ENCODE data around the gene DBX1. TPM values are rescaled to one million over a fixed set of nuclear protein-coding genes. Genes with fewer than 3 reads are reported as not detected.
A peak's percentile ranks its signal among the peaks of the same experiment; 100 is the strongest.

Gene DBX1
- total RNA-seq, 2 donors from 2014 or later: not detected

GRCh38 chr11:20162824-20163782 lies 2.8 kb upstream of the DBX1 start:
- no peak for DNase-seq
- intact Hi-C loops (cut with DNase I, micrococcal nuclease): no loop called here
- ATAC-seq: no peak

DNA sequence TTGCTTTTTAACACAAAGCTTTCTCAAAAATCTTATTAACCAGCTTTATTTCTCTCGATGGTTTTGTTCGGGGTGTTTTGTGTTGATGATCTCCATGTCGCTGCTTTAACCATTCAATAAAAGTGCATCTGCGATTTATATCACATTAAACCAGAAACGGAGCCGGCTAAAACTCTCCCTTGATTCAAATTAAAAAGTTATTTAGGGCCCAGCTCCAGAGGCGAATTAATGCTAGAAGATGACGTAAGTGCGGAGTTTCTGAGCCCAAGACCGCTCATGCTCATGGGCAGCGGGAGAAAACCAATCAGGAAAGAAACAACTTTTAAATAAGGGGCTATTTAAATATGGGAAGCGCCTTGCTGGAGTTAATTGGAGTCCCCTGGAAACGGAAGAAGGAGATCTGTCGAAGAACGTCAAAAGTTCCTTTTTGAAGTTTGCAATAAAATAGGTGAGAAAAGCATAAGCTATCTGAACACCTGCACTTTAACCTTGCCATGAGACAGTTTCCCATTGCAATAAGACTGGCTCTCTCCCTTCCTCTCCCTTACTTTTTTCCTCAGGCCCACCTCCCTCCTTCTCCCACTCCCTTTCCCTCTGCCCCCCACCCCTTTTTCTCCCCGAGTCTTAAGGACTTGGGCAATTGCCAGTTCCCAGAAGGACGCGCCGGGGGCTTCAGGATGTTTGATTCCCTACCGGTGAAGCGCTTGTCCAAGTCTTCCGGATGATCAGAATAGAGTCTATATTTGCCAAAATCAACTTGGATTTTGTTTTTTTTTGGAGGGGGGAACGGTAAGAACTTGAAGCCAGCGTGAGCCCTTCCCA lies 1.9 kb upstream of the DBX1 start:
- DNase-seq (no peak), ATAC-seq (no peak)
- intact Hi-C loops (cut with DNase I, micrococcal nuclease): no loop called here

- intact Hi-C loops (cut with DNase I, micrococcal nuclease): no loop called here
- DNase-seq: no peak
- ATAC-seq: no peak
These were observed 1.1 kb upstream of the DBX1 start for GRCh38 chr11:20161230-20161918.

DNA sequence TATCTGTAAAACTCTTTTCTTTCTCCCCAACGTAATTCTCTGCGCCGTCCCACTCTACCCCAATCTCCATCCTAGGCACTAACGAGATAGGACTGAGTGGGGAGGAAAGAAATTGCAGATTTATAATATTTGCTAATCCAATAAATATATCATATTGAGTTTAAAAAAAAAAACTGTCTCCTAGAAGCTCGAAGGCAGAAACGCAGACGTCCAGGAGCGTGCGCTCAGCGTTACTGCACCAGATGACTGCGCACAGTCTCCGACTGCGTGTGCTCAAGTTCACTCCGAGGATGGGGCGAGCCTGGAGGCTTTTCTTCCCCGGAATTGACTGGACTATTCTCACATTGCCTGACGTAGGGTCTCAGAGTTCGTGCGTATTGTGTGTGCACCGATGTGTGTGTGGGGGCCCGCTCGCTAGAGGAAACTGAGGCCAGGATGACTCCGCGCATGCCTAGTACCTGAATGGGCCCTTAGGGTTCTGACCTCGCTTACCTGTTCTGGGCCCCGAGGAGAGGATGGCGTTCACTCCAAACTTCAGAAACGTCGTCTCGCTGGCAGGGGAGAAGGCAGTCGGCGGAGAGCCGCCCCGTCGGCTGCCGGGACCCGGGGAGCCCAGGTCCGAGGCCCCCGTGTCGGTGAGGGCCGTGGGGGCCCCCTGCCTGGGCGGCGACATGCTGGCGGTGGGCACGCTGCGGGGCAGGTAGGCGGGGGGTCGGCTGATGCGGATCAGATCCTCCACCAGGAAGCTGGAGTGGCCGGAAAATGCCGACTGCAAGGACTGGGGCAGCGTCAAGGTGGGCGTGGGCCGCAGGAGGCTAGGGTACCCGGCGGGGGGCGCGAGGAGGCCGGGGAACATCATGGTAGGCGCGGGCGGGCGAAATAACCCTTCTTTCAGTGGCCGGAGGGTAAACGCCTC lies 551 bp downstream of the DBX1 start:
- intact Hi-C loops (cut with DNase I, micrococcal nuclease): no loop called here
- ATAC-seq: no peak
- no peak for DNase-seq

- intact Hi-C loops (cut with DNase I, micrococcal nuclease): no loop called here
- ATAC-seq: peak; percentile 77
- peak; percentile 29 to 49 for DNase-seq
These were observed 1.5 kb downstream of the DBX1 start for GRCh38 chr11:20158597-20159257.

- no peak for ATAC-seq
- intact Hi-C loops (cut with DNase I, micrococcal nuclease): no loop called here
- no peak for DNase-seq
These were observed 2.5 kb downstream of the DBX1 start for GRCh38 chr11:20157728-20158127.

GRCh38 chr11:20156876-20157613 lies 3.2 kb downstream of the DBX1 start:
- intact Hi-C loops (cut with DNase I, micrococcal nuclease): no loop called here
- DNase-seq (peak in 1 of 2 donors; percentile 12), ATAC-seq (peak; percentile 12)

DNA sequence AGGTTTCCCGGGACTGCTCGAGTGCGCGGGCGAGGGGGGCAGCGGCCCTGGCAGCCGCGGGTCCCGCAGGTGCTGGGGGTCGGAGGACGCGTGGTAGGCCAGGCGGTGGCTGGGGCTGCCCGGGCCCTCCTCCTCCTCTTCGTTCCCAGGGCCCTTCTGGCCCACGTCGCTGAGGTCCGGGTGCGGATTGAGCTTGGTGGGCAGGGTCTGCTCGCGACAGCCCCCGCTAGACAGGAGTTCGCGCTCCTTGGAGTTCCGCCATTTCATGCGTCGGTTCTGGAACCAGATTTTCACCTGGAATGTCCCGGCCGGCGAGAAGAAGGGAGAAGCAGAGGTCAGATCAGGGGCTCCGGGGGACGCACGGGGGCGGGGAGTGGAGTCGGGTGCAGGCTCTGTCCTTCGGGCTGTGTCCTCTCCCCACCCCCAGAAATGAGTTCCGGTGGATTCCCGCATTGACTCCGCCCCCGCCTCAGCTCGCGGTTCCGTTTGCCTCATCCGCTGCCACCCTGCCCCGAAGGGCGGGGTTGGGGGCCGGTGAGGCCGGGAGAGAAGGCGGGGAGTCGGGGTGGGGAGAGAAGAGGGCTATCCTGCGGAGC lies 3.9 kb downstream of the DBX1 start:
- DNase-seq: peak in 1 of 2 donors; percentile 37
- intact Hi-C loops (cut with DNase I, micrococcal nuclease): no loop called here
- ATAC-seq: peak; percentile 70

DNA sequence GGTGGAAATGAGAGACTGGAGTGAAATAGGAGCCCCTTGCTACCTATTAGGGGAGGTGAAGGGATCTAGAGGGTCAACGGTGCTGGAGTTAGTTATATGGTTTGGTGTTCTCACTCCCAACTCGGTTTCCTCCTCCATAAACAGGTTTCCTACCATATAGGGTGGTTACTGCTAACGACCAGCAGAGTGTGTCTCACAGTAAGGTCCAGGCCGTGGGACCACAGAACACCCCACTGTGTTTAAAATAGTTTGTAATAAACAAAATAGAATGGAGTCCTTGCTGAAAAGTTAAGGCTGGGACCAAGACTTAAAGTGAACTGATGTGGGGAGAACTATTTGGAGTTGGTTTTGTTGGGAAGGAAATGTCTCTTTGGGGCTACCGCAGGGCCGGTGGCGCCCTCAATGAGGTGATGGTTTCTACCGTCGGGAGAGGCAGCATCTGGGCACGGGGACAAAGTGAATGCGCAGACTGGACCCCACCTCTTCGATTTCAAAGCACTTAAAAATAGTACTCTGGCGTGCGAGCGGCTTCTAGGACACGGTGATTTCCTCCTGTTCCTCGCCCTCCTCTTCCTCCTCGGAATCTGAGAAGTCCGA lies 4.5 kb downstream of the DBX1 start:
- ATAC-seq (peak; percentile 40), DNase-seq (no peak)
- intact Hi-C loops (cut with DNase I, micrococcal nuclease): no loop called here

- no peak for DNase-seq
- ATAC-seq: no peak
- intact Hi-C loops (cut with DNase I, micrococcal nuclease): no loop called here
These were observed 5.9 kb downstream of the DBX1 start for GRCh38 chr11:20154381-20154780.

DNA sequence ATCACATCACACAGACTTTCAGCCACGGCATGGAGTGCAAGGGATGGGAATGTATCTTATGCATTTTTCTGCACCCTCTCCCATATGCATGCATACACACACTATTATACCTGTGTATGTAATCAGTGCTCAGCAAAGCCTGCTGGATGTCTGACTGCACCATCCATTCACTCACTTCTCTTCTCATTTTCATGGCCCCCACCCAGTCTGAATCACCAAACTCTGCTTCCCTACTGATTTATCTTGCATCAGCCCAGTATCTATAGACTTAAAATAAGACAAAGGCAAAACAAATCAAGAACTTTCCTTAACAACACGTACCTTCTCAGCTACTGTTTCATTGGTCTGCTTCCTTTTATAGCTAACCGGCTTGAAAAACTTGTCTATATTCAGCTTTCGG lies 21.6 kb downstream of the DBX1 start:
- ATAC-seq: no peak
- intact Hi-C loops (cut with DNase I, micrococcal nuclease): loop anchor here in 1 of 2 donors (10.0 kb wide), 1 partner anchor 216 kb away; no protein-coding TSS in a partner anchor
- DNase-seq: no peak

DNA sequence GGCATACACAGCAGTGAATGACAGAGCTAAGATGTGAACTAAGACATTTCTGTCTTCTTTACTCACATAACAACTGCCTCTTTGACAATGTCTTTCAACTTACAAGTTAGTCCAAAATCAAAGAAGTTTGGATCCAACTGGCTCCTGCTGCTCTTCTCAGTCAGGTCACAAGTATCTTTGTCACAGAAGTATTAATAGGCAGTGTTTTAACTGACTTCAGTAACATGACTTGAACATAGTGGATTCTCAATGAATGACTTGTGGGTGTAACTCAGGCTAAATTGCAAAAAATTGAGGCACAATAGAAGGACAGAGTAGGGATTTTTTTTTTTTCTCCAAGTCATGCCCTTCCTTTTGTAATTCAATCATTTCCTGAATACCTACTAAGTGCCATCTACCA lies 22.6 kb downstream of the DBX1 start:
- DNase-seq (no peak), ATAC-seq (no peak)
- intact Hi-C loops (cut with DNase I, micrococcal nuclease): loop anchor here in 1 of 2 donors (10.0 kb wide), 1 partner anchor 217 kb away; no protein-coding TSS in a partner anchor

DNA sequence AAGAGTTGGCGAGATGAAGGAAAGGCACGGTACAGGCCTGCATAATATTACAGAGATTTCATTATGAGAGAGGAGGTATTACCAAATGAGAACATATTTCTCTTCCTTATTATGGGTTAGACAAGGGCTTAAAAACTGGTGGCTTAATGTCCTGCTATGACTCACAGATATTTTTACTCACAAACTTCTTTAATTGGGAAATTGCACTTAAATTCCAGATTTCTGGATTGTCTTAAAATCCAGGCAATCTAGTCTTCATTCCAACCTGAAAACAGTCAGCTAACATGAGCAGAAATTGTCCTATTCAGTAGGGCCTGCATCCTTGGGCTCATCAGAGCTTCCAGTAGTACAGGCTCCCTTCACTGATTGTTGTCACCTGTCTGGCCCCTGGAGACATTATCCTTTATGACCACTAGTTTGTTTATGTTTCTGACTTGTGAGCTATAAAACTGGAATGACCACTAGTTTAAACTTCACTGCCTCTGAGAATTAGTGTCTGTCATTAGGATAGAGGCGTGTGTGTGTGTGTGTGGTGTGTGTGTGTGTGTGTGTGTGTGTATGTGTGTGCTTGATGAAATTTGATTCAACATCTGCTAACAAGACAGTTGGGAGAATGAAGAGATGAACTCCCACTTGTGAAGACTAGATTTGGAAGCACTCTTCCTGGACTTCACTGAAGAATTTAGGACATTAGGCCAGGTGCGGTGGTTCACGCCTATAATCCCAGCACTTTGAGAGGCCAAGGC lies 25.1 kb downstream of the DBX1 start:
- ATAC-seq (no peak), DNase-seq (no peak)
- intact Hi-C loops (cut with DNase I, micrococcal nuclease): loop anchor here (5.0 to 10.0 kb wide), 2 partner anchors 220 to 578 kb away; no protein-coding TSS in a partner anchor

- no peak for DNase-seq
- intact Hi-C loops (cut with DNase I, micrococcal nuclease): loop anchor here (5.0 to 10.0 kb wide), 2 partner anchors 222 to 575 kb away; no protein-coding TSS in a partner anchor
- no peak for ATAC-seq
These were observed 27.6 kb downstream of the DBX1 start for GRCh38 chr11:20132667-20133039.

Data from left colon (tissue), 2 donors.